ENCODE results near the gene DNPEP. TPM values are rescaled to one million over a fixed set of nuclear protein-coding genes. Genes with fewer than 3 reads are reported as not detected.
A peak's percentile ranks its signal among the peaks of the same experiment; 100 is the strongest.

DNPEP gene
- total and polyA plus RNA-seq, 2 donors from 2014 or later, result 53.3 to 71.0 TPM

DNA sequence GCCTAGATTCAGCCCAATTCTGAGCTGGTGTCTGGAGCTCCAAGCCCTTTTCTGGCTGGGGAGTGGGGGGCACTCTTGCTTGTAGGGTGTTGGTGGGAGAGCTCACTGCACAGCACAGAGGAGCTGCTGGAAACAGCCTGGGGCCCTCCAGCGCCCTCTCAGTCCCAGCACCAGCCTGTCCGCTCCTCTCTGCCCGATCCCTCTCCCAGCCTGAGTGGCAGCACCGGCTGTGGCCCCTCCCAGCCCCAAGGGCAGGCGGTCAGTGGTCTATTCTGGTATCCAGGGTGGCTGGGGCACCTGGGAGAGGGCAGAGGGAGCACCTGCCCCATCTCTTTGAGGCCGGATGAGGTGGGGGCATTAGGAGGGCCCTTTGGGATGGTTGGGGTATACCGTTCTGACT lies 17.2 kb upstream of the DNPEP start:
- H3K4me1 ChIP-seq (ENCODE audit: control insufficient read depth in 2 of 3, insufficient read depth in 2 of 3, low read depth in 1 of 3, low read length in 3 of 3), result no peaks in the 10 kb centered on the region
- TF ChIP-seq, protein P1, sequence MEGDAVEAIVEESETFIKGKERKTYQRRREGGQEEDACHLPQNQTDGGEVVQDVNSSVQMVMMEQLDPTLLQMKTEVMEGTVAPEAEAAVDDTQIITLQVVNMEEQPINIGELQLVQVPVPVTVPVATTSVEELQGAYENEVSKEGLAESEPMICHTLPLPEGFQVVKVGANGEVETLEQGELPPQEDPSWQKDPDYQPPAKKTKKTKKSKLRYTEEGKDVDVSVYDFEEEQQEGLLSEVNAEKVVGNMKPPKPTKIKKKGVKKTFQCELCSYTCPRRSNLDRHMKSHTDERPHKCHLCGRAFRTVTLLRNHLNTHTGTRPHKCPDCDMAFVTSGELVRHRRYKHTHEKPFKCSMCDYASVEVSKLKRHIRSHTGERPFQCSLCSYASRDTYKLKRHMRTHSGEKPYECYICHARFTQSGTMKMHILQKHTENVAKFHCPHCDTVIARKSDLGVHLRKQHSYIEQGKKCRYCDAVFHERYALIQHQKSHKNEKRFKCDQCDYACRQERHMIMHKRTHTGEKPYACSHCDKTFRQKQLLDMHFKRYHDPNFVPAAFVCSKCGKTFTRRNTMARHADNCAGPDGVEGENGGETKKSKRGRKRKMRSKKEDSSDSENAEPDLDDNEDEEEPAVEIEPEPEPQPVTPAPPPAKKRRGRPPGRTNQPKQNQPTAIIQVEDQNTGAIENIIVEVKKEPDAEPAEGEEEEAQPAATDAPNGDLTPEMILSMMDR (IDR thresholded peaks at IDR 0.05; ENCODE audit: borderline replicate concordance, extremely low read depth, insufficient read depth), result no peak
- H3K9me3 ChIP-seq (ENCODE audit: control insufficient read depth in 2 of 3, insufficient read depth in 1 of 3, low read length in 3 of 3), result no peaks in the 10 kb centered on the region
- no peak overlapping the region for H3K9ac ChIP-seq (ENCODE audit: low read length in 3 of 3)
- no peak overlapping the region for H3K27ac ChIP-seq (ENCODE audit: low read depth in 2 of 2, low read length in 2 of 2)
- no peak overlapping the region for H3K4me3 ChIP-seq (ENCODE audit: low read length in 3 of 3)
- no peaks in the 10 kb centered on the region for H3K27me3 ChIP-seq (ENCODE audit: control insufficient read depth, insufficient read depth, low read length)
- intact Hi-C loops (cut with DNase I), result loop anchor here (10.0 kb wide), 1 partner anchor 130 kb away; no protein-coding TSS in a partner anchor
- DNase-seq (peak in 1 of 5 donors; percentile 49), FAIRE-seq (no peak)
- H3K36me3 ChIP-seq (ENCODE audit: control insufficient read depth in 2 of 3, insufficient read depth in 3 of 3, low read length in 3 of 3), result no peaks in the 10 kb centered on the region

DNA sequence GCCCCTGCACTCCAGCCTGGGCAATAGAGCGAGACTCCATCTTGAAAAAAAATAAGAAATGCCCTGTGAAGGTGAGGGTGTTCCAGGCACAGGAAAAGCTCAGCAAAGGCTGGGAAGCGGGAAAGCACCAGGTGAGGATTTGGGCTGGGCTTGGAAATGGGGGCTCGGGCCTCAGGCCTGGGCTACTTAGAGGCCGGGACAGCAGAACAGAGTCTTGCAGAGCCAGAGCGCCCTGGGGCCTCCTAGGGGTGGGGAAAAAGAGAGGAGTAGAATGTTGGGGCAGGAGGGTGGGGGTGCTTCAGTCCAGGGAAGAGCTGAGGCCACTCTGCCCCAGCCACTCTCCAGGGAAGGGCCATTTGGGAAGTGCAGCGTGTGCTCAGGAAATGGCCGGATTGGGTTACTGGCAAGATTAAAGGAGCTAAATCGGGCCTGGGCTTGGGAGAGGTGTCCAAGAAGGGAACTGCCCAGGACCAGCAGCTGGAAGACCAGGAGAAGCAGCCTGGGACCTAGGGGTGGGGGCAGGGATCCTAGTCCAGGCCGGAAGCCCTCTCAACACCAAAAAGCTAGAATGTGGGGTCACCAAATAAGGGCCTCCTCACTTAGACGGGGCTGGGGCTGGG lies 16.7 kb upstream of the DNPEP start:
- Histone ChIP-seq H3K4me1 (ENCODE audit: control insufficient read depth in 2 of 3, insufficient read depth in 2 of 3, low read depth in 1 of 3, low read length in 3 of 3) (no peaks in the 10 kb centered on the region), H3K36me3 (ENCODE audit: control insufficient read depth in 2 of 3, insufficient read depth in 3 of 3, low read length in 3 of 3) (no peaks in the 10 kb centered on the region), H3K27me3 (ENCODE audit: control insufficient read depth, insufficient read depth, low read length) (no peaks in the 10 kb centered on the region), H3K27ac (ENCODE audit: low read depth in 2 of 2, low read length in 2 of 2) (no peak overlapping the region), H3K9ac (ENCODE audit: low read length in 3 of 3) (no peak overlapping the region), H3K9me3 (ENCODE audit: control insufficient read depth in 2 of 3, insufficient read depth in 1 of 3, low read length in 3 of 3) (no peaks in the 10 kb centered on the region), H3K4me3 (ENCODE audit: low read length in 3 of 3) (no peak overlapping the region)
- FAIRE-seq (no peak), DNase-seq (peak in 1 of 5 donors; percentile 34)
- TF ChIP-seq, protein P1 (IDR thresholded peaks at IDR 0.05; ENCODE audit: borderline replicate concordance, extremely low read depth, insufficient read depth), result no peak
- intact Hi-C loops (cut with DNase I), result loop anchor here (10.0 kb wide), 1 partner anchor 130 kb away; no protein-coding TSS in a partner anchor

DNA sequence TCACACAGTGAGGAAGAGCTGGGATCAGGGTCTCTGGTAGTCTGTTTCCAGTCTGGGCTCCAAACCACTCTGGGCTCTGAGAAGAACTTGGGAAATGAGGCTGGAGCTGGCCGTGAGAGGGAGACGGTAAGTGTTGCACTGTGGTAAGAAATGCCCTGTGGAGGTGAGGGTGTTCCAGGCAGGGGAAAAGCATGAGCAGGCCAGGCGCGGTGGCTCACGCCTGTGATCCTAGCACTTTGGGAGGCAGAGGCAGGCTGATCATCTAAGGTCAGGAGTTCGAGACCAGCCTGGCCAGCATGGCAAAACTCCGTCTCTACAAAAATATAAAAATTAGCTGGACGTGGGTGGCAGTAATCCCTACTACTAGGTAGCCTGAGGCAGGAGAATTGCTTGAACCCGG lies 16.1 kb upstream of the DNPEP start:
- H3K36me3 ChIP-seq (ENCODE audit: control insufficient read depth in 2 of 3, insufficient read depth in 3 of 3, low read length in 3 of 3), result no peaks in the 10 kb centered on the region
- H3K27me3 ChIP-seq (ENCODE audit: control insufficient read depth, insufficient read depth, low read length), result no peaks in the 10 kb centered on the region
- DNase-seq, result peak in 1 of 5 donors; percentile 33
- no peak overlapping the region for H3K9ac ChIP-seq (ENCODE audit: low read length in 3 of 3)
- no peaks in the 10 kb centered on the region for H3K9me3 ChIP-seq (ENCODE audit: control insufficient read depth in 2 of 3, insufficient read depth in 1 of 3, low read length in 3 of 3)
- no peak overlapping the region for H3K4me3 ChIP-seq (ENCODE audit: low read length in 3 of 3)
- H3K27ac ChIP-seq (ENCODE audit: low read depth in 2 of 2, low read length in 2 of 2), result no peak overlapping the region
- no peaks in the 10 kb centered on the region for H3K4me1 ChIP-seq (ENCODE audit: control insufficient read depth in 2 of 3, insufficient read depth in 2 of 3, low read depth in 1 of 3, low read length in 3 of 3)
- TF ChIP-seq, protein P1 (IDR thresholded peaks at IDR 0.05; ENCODE audit: borderline replicate concordance, extremely low read depth, insufficient read depth), result no peak
- intact Hi-C loops (cut with DNase I), result loop anchor here (10.0 kb wide), 1 partner anchor 131 kb away; no protein-coding TSS in a partner anchor
- no peak for FAIRE-seq

Data from kidney (tissue), 14 donors.